Measurements from ENCODE around the gene C1R.

GRCh38 chr12:7096979-7097378 lies 4.7 kb upstream of the C1R start:
- TF ChIP-seq POLR2A (IDR thresholded peaks at IDR 0.05) = no peak
- TF ChIP-seq CTCF (IDR thresholded peaks at IDR 0.05 in 4 of 5, conservative IDR thresholded peaks at IDR 0.05 in 1 of 5) = no peak

All from gastrocnemius medialis (tissue), 4 donors.